HG03342 (cell line): Measurements from ENCODE around the gene PRKN.
"Not testable (repeated sequence)": the region's sequence is repeated elsewhere in the genome, so short reads cannot be mapped to it uniquely, and the experiment has no call there.

Experiments used
- ATAC-seq: cut with Tn5 transposase; IDR thresholded peaks from one replicate; pipeline ENCODE4 v1.9.1; 2021; ENCODE audit warnings: mild to moderate bottlenecking, moderate library complexity; ENCODE audit not compliant: unreplicated experiment

Gene PRKN

GRCh38 chr6:161354276-161354840, 1373.2 kb downstream of the PRKN start:
- no peak for ATAC-seq

- no peak for ATAC-seq
These were observed 1374.4 kb downstream of the PRKN start for GRCh38 chr6:161353208-161353613.

GRCh38 chr6:161351858-161352257, 1375.7 kb downstream of the PRKN start:
- no peak for ATAC-seq

DNA sequence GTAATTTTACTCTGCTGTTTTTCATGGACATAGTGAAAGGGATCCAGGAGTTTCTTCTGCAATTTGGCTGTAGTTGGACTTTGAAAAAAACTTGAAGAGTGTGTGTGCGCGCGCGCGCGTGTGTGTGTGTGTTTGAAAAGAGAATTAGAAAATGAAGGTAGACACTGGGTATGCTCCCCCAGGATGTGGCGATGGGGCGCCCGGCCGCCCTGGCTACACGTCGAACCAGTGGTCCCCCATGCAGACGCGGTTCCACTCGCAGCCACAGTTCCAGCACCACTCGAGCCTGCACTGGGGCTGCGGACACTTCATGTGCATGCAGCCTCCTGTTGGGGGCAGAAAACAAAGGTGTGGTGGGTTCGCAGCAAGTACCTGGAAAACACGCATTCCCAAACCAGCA, 1377.7 kb downstream of the PRKN start:
- no peak for ATAC-seq

- no peak for ATAC-seq
These were observed 1379.0 kb downstream of the PRKN start for GRCh38 chr6:161348628-161348994.

- no peak for ATAC-seq
These were observed 1379.5 kb downstream of the PRKN start for GRCh38 chr6:161347988-161348627.

DNA sequence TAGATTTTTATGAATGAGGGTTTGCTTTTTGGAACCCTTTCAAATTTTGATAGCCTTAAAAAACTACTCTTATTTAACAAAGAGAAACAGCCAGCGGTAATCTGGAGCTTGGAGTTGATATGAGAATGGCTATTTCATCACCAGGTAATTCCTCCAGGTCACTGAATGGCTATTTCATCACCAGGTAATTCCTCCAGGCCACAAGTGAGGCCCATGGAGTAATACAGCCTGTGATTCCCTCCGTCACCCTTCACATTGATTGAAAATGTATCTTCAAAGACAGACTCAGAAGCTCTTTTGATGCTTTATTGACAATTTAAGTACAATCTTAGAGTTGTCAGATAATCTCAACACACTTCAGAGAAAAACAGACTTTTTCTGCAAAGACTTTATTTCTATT, 1380.4 kb downstream of the PRKN start:
- no peak for ATAC-seq

GRCh38 chr6:161346717-161347116, 1380.8 kb downstream of the PRKN start:
- ATAC-seq: no peak

GRCh38 chr6:161344626-161345025, 1382.9 kb downstream of the PRKN start:
- ATAC-seq: no peak

GRCh38 chr6:161342039-161342438, 1385.5 kb downstream of the PRKN start:
- no peak for ATAC-seq

DNA sequence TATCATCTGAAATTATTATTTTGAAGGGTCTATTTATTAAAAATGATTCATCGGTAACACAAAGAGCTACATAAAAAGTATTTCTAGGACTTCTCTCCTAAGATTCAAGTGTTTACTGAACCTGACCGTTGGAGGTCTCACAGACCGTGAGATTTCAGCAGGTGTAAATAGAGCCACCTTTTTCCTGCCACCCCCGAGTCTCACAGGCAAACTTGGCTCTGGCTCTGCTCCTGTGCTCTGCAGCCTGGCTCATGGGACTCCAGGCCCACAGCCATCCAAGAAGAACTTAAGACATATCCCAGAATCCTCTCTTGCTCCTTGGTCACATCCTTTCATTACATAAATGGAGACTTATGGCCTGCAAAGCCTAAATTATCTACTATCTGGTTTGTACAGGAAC, 1385.9 kb downstream of the PRKN start:
- no peak for ATAC-seq

DNA sequence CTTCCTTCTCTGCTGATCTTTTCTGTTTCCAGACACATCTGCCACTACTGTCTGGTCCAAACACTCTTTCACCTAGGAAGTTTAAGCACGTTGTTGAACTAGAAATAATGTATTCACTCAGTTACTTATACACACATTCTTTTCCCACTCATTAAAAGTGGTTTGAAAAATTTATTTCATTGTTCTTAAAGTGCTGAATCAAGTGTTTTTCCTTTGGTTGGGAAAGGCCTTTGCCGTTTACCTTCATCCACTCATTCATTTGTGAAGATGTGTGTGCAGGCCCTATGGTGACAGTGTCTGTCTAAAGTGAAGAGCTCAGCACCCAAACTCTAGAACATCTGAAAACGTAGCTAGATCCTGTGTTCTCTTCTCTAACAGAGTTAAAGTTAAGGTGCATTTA, 1389.6 kb downstream of the PRKN start:
- no peak for ATAC-seq

GRCh38 chr6:161336479-161336878, 1391.1 kb downstream of the PRKN start:
- no peak for ATAC-seq

DNA sequence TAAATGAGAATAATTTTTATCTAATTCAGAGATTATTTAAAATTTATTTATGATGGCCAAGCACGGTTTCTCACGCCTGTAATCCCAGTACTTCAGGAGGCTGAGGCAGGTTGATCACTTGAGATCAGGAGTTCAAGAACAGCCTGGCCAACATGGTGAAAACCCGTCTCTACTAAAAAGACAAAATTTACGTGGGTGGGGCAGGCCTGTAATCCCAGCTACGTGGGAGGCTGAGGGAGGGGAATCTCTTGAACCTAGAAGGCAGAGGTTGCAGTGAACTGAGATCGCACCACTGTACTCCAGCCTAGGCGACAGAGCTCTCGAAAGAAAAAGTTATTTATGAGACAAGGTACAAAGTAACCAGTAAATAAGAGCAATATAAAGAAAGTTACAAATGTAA, 1394.2 kb downstream of the PRKN start:
- ATAC-seq: no peak

GRCh38 chr6:161331402-161332081, 1396.0 kb downstream of the PRKN start:
- not testable (repeated sequence) for ATAC-seq

DNA sequence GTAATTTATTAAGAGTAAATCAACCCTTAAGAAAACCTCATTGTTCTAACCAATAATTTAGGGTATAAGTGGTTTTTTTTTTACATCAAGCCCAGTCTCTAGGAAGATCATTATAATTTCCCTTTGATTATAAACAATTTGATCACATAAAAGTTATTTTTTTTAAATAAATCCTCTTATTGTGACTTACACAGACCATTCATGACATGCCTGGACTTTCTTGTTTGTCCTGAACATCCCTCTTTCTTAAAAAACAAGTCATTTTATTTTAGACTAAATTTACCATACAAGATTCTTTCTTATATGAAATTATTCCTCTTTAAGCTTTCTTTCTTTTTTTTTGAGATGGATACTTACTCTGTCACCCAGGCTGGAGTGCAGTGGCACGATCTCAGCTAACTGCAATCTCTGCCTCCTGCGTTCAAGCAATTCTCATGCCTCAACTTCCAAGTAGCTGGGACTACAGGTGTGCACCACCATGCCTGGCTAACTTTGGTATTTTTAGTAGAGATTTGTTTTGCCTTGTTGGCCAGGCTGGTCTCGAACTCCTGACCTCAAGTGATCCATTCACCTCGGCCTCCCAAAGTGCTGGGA, 1400.1 kb downstream of the PRKN start:
- no peak for ATAC-seq

- no peak for ATAC-seq
These were observed 1408.3 kb downstream of the PRKN start for GRCh38 chr6:161319231-161319630.

DNA sequence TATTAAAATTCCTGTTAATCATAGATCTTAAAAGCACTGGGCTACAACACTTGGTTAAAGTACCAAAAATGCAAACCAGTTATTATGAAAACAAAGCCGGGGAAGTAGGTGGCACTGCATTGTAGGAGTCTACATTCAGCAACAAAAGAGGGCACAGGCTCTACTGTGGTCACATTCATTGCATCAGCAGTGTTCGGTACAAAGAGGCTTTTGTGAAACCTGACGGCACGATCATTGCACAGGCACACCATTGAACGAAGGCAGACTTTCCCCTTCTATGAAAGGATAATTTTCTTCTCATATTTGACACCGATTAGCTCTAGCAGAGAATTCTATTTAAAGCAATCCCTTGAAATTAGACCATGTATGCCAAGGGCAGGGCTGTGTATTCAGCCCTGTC, 1409.1 kb downstream of the PRKN start:
- no peak for ATAC-seq

DNA sequence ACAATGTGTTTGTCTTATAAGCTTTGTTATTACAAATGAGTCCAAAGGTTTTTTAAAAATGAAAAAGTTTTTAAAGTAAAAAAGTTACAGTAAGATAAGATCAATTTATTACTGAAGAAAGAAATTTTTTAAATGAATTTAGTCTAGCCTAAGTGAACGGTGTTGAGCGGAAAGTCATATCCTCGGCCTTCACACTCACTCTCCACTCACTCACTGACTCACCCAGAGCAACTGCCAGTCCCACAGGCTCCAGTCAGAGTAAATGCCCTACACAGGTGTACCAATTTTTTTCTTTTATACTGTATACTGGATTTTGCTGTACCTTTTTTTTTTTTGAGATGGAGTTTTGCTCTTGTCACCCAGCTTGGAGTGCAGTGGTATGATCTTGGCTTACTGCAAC, 1411.0 kb downstream of the PRKN start:
- ATAC-seq: no peak

GRCh38 chr6:161315246-161315917, 1412.2 kb downstream of the PRKN start:
- ATAC-seq: not testable (repeated sequence)

- ATAC-seq: not testable (repeated sequence)
These were observed 1412.9 kb downstream of the PRKN start for GRCh38 chr6:161314541-161315245.
